SH-SY5Y (cell line): ENCODE measurements around the gene APP.

Experiments used
- GATA2 ChIP-seq: IDR thresholded peaks from 2 replicates; pipeline ENCODE4 v1.6.1; 2011; ENCODE audit warnings: mild to moderate bottlenecking, low read depth, low read length
- GATA3 ChIP-seq: IDR thresholded peaks from 2 replicates; pipeline ENCODE4 v1.6.1; 2011; ENCODE audit warnings: low read depth, mild to moderate bottlenecking, low read length, moderate library complexity

APP gene

DNA sequence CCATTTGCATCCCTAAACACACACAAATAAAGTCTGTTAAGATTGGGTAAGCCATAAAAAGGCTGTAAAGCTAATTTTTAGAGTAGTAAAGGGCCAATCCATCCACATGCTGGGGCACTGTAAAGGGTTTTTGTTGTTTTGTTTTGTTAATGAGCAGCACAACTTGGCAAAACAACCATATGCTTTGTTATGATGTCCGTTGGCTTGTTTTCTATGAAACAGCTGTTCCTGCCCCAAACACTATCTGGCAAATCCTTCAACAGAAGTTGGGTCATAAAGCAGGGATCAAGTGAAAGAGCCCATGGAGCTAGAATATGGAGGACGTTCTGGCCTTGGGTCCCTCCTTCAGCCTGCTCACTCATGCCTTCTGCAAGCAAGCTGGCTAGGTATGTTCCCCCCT is 183.6 kb downstream of the APP start:
- no peak for TF ChIP-seq GATA3
- TF ChIP-seq GATA2 = no peak

DNA sequence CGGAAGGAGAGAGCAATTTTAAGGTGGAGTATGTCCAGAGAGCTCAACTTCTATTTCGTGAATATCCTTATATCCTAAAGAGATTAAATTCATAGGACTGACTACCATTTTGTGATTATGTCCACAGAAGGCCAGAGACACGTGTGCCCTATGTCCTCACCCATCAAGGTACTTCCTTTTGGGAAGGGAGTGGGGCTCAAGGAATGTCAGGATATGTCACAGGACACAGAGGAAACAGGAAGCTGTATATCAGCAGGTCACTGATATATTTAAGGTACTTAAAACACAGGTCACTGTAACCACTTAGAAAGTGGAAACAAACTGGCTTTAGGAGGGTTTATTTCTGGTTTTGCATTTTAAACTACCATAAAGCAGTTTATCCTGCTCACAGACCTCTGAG is 184.6 kb downstream of the APP start:
- no peak for TF ChIP-seq GATA3
- no peak for TF ChIP-seq GATA2

DNA sequence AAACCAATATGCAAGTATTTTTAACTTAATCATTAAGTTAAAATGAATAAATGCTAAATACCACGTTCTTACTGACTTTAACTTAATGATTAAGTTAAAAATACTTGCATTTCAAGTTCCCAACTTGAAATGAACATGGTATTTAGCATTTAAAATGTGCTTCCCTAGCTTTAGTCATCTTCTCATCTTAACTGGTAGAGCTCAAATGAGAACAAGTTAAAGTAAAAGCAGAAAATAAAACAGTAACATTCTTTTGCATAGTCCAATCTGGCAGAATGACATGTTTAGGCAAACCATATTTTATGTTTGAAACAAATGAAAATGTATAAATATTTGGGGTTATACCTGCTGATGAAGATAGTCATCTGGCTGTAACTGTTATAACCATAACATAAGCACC is 186.0 kb downstream of the APP start:
- TF ChIP-seq GATA3 (no peak), GATA2 (no peak)

- TF ChIP-seq GATA2 = peak; percentile 31; the same call in 1 of the 2 replicates
- TF ChIP-seq GATA3 = no peak
Observed at GRCh38 chr21:25983745-25984144, 186.8 kb downstream of the APP start.

GRCh38 chr21:25980710-25981109 is 189.9 kb downstream of the APP start:
- no peak for TF ChIP-seq GATA3
- TF ChIP-seq GATA2 = no peak

- TF ChIP-seq GATA3 = no peak
- TF ChIP-seq GATA2 = no peak
Observed at GRCh38 chr21:25979845-25980616, 190.5 kb downstream of the APP start.

DNA sequence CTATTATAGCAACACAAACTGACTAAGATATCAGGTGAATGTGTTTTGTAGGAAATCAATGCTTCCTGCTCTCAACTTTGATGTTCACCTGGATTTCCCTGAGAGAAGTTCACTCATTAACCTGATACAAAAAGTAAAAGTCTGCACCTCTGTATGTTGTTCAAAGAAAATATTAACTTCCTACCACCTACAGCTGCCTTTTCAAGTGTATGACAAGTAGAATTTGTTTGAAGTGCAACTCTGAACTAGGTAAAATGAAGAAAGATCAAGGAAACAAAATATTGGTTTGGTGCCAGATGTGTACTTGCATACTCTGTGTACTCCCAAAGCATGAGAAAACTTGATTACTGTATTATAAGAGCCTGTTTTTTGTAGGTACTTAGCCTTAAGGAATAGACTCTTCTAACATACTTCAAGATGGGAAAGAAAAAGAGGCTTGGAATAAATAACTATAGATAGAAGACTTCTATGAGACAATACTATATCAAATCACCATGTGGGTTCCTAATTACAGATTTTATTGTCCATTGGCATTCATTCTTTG is 193.4 kb downstream of the APP start:
- TF ChIP-seq GATA2 = no peak
- TF ChIP-seq GATA3 = no peak

GRCh38 chr21:25974964-25975363 is 195.6 kb downstream of the APP start:
- TF ChIP-seq GATA3 (no peak), GATA2 (no peak)

DNA sequence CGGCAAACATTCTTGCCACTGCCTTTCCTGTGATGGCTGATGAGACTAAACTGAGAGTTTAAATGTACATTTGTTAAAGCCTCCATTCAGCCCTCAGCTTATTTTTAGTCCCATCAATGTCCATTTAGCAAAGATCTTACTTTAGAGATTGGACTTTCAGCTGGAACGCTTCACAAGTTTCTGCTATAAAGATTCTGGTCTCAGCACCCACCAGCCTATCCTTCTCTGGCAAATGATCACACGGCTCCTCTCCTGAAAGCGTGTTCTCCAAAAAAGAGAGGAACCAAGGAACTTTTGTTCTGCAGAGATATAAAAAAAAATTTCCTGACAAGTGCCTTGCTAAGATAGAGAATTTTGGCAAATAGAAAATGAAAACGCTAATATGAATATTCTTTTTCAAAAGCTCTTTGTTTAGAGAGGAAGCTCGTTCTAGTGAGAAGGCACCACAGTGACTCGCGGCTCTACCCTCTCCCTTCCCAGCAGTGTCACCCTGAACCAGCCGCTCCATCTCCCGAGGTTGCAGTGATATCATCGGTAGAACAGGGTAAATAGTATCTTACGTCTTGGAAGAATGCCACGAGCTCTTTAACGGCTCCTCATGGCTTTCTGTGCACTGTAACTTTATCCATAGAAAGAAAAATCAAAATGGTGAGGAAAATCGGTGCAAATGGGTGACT is 200.2 kb downstream of the APP start:
- no peak for TF ChIP-seq GATA3
- no peak for TF ChIP-seq GATA2

DNA sequence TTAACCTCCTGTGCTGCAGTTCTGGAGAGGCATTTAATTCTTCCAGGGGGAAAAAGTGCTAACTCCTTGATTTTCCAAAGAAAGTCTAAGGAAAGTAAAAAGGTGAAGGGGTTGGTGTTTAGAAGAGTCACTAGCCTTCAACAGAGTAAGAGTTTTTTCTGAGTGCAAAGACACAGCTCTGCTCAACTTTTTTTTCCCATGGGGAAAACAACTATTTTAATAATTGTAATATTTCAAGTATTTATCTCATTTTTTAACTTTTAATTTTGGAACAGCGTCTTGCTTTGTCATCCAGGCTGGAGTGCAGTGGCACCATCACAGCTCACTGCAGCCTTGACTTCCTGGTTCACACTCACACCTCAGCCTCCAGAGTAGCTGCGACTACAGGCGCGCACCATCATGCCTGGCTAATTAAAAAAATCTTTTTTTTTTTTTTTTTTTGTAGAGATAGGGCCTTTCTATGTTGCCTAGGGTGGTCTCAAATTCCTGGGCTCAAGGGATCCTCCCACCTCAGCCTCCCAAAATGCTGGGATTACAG is 202.6 kb downstream of the APP start:
- no peak for TF ChIP-seq GATA3
- no peak for TF ChIP-seq GATA2

GRCh38 chr21:25967181-25967900 is 203.2 kb downstream of the APP start:
- TF ChIP-seq GATA3 = no peak
- TF ChIP-seq GATA2 = no peak

- no peak for TF ChIP-seq GATA2
- no peak for TF ChIP-seq GATA3
Observed at GRCh38 chr21:25965951-25966707, 204.4 kb downstream of the APP start.

DNA sequence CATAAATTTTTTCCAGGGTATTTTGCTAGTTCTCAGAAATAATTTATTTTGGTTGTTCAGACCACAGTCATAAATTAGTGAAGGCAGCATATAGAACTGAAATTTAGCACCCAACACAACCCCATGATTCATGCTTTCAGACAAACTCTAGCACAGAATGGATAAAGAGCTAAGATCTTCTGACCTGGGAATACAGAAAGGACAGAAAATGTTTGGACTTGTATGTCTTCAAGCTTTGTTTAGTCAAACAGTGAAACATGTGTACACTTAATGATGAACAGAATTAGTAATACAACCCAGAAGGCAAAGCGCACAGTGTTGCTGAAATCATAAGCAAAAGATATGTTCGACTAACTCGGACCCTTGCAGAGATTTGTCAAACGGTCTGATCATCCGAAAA is 205.6 kb downstream of the APP start:
- no peak for TF ChIP-seq GATA3
- no peak for TF ChIP-seq GATA2

DNA sequence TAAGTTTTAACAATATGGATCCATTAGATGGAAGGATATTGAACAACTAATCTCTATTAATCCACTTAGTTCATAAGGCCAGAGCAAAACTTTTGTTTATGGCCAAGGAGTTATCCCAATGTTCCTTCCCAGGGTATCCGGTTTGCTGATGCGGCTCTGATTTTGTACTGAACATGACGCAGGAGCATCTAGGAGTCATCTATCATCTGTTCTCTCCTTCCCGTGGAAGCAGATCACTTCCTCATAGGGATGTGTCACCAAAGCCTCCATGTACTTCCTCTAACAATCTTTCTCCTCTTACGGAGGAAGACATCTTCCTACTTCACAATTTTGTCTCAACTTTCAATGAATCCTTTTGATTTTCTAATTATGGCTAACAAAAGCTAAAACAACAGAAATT is 206.6 kb downstream of the APP start:
- TF ChIP-seq GATA3 = no peak

- TF ChIP-seq GATA2 (no peak), GATA3 (no peak)
Observed at GRCh38 chr21:25963181-25963580, 207.4 kb downstream of the APP start.
